ENCODE data around the gene FAM13A. TPM values are rescaled to one million over a fixed set of nuclear protein-coding genes. Genes with fewer than 3 reads are reported as not detected.

FAM13A gene
- total and polyA plus RNA-seq, 2 donors (not counting 3 experiments of a cell fraction or from before 2014, with no cell fraction given), result 3.3 to 10.5 TPM

DNA sequence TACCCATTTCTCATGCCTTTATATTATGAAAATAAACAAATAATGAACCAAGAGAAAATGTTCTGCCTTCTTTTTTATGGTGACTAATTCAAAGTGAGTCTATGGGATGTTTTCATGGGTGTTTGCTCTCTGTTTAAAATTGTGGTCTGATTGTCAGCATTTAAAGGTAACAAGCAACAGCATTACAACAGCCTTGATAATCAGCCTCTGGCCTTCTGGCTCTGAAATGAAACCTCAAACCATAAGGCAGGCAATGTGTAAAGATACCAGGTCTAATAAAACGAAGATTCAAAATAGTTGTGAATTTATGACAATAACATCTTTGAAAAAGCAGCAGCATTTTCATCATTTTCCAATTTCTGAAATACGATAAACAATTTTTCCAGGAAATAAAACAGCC lies 63.7 kb downstream of the FAM13A start:
- H3K36me3 ChIP-seq (ENCODE audit: control insufficient read depth in 2 of 2, extremely low read depth in 1 of 2, insufficient read depth in 2 of 2, low read length in 2 of 2), result no peaks in the 10 kb centered on the region
- intact Hi-C loops (cut with micrococcal nuclease) (no loop called here), dilution Hi-C loops (cut with MboI; ENCODE audit: extremely low pct_ligation_motif_present, low sequenced_read_pairs) (no loop called here)
- no peaks in the 10 kb centered on the region for H3K79me2 ChIP-seq (ENCODE audit: control insufficient read depth, insufficient read depth, low read length)
- H2AFZ ChIP-seq (ENCODE audit: low read depth, low read length), result no peak overlapping the region
- no peak for TF ChIP-seq EZH2 (IDR thresholded peaks at IDR 0.05; ENCODE audit: borderline replicate concordance, low read depth, low read length, severe bottlenecking)
- TF ChIP-seq FOS (IDR thresholded peaks at IDR 0.05; ENCODE audit: borderline replicate concordance, insufficient read depth, low read length), result no peak
- TF ChIP-seq POLR2AphosphoS5 (IDR thresholded peaks at IDR 0.05; ENCODE audit: insufficient read depth, low read depth, low read length), result no peak
- no peak for TF ChIP-seq GATA2 (IDR thresholded peaks at IDR 0.05; ENCODE audit: insufficient read depth, insufficient read length, low read depth, low read length)
- TF ChIP-seq, protein P1, sequence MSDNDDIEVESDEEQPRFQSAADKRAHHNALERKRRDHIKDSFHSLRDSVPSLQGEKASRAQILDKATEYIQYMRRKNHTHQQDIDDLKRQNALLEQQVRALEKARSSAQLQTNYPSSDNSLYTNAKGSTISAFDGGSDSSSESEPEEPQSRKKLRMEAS (IDR thresholded peaks at IDR 0.05; ENCODE audit: insufficient read depth, insufficient read length), result no peak
- no peak for TF ChIP-seq JUN (IDR thresholded peaks at IDR 0.05; ENCODE audit: borderline replicate concordance, insufficient read depth, insufficient read length, low read depth)
- no peaks in the 10 kb centered on the region for H4K20me1 ChIP-seq (replicated peaks; ENCODE audit: control insufficient read depth, extremely low read depth, insufficient read depth, low read length)
- ChIA-PET POLR2A (no interaction called here), CTCF (no interaction called here)
- H3K9me1 ChIP-seq (replicated peaks; ENCODE audit: control insufficient read depth, extremely low read depth, insufficient read depth, low read length), result no peaks in the 10 kb centered on the region
- no TSS peak for BruUV-seq (replicated peaks)
- H3K27me3 ChIP-seq (ENCODE audit: control insufficient read depth in 2 of 2, insufficient read depth in 2 of 2, low read length in 2 of 2), result no peaks in the 10 kb centered on the region
- H3K4me2 ChIP-seq (ENCODE audit: insufficient read depth, low read length), result no peak overlapping the region
- DNase-seq (ENCODE audit: low read depth, low spot score), result no peak
- peaks cover 8% of the 10 kb centered on the region for H3K4me1 ChIP-seq (ENCODE audit: control insufficient read depth, extremely low read depth, insufficient read depth, low read length)
- H3K9me3 ChIP-seq (replicated peaks; ENCODE audit: control insufficient read depth, insufficient read depth, low read length), result no peaks in the 10 kb centered on the region
- H3K4me3 ChIP-seq (replicated peaks in 1 of 3; ENCODE audit: insufficient read depth in 1 of 3, low read depth in 1 of 3, low read length in 3 of 3), result no peak overlapping the region
- no peak overlapping the region for H3K27ac ChIP-seq (ENCODE audit: insufficient read depth, low read depth, low read length)
- no peak for FAIRE-seq
- H3K9ac ChIP-seq (replicated peaks; ENCODE audit: extremely low read depth, insufficient read depth, low read length), result no peak overlapping the region

DNA sequence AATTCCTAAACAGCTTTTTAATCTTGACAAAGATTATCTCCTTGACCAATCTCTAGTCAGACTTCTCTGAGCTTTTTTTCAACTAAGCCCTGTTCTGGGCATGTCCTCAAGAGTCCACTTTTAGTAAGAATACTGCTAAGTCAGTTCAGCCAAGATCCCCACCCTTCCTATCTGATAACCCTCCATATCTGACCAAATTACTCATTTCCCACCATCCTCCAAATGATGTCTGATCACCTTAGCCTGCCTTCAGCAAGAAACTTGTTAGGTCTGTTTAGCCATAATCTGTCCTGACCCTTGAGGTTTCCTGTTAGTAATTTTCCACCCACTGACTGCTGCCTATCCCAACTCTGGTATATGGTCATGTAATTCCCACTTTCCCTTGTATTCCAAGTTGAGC lies 65.2 kb downstream of the FAM13A start:
- H3K36me3 ChIP-seq (ENCODE audit: control insufficient read depth in 2 of 2, extremely low read depth in 1 of 2, insufficient read depth in 2 of 2, low read length in 2 of 2), result no peaks in the 10 kb centered on the region
- BruUV-seq (replicated peaks), result no TSS peak
- dilution Hi-C loops (cut with MboI; ENCODE audit: extremely low pct_ligation_motif_present, low sequenced_read_pairs), result no loop called here
- H3K9me3 ChIP-seq (replicated peaks; ENCODE audit: control insufficient read depth, insufficient read depth, low read length), result no peaks in the 10 kb centered on the region
- H3K4me3 ChIP-seq (replicated peaks in 1 of 3; ENCODE audit: insufficient read depth in 1 of 3, low read depth in 1 of 3, low read length in 3 of 3), result no peak overlapping the region
- H3K4me2 ChIP-seq (ENCODE audit: insufficient read depth, low read length), result peak overlapping the region; percentile 73
- no peaks in the 10 kb centered on the region for H3K27me3 ChIP-seq (ENCODE audit: control insufficient read depth in 2 of 2, insufficient read depth in 2 of 2, low read length in 2 of 2)
- H4K20me1 ChIP-seq (replicated peaks; ENCODE audit: control insufficient read depth, extremely low read depth, insufficient read depth, low read length), result no peaks in the 10 kb centered on the region
- peak; percentile 80 for FAIRE-seq
- intact Hi-C loops (cut with micrococcal nuclease), result no loop called here
- ChIA-PET CTCF (interaction anchor here (0.9 to 1.4 kb wide), 3 partner anchors 12 to 32 kb away, joined by 3 read pairs; no protein-coding TSS in a partner anchor), POLR2A (no interaction called here)
- peaks cover 8% of the 10 kb centered on the region for H3K4me1 ChIP-seq (ENCODE audit: control insufficient read depth, extremely low read depth, insufficient read depth, low read length)
- no peaks in the 10 kb centered on the region for H3K9me1 ChIP-seq (replicated peaks; ENCODE audit: control insufficient read depth, extremely low read depth, insufficient read depth, low read length)
- peak; percentile 71 for DNase-seq (ENCODE audit: low read depth, low spot score)
- TF ChIP-seq, protein P2, sequence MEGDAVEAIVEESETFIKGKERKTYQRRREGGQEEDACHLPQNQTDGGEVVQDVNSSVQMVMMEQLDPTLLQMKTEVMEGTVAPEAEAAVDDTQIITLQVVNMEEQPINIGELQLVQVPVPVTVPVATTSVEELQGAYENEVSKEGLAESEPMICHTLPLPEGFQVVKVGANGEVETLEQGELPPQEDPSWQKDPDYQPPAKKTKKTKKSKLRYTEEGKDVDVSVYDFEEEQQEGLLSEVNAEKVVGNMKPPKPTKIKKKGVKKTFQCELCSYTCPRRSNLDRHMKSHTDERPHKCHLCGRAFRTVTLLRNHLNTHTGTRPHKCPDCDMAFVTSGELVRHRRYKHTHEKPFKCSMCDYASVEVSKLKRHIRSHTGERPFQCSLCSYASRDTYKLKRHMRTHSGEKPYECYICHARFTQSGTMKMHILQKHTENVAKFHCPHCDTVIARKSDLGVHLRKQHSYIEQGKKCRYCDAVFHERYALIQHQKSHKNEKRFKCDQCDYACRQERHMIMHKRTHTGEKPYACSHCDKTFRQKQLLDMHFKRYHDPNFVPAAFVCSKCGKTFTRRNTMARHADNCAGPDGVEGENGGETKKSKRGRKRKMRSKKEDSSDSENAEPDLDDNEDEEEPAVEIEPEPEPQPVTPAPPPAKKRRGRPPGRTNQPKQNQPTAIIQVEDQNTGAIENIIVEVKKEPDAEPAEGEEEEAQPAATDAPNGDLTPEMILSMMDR (IDR thresholded peaks at IDR 0.05; ENCODE audit: extremely low read depth in 1 of 2, insufficient read depth in 1 of 2, low read depth in 1 of 2, low read length in 2 of 2), result no peak
- no peak for TF ChIP-seq POLR2A (IDR thresholded peaks at IDR 0.05; ENCODE audit: low read depth, low read length)
- TF ChIP-seq GATA2 (IDR thresholded peaks at IDR 0.05; ENCODE audit: insufficient read depth, insufficient read length, low read depth, low read length), result peak; percentile 99
- TF ChIP-seq MYC (IDR thresholded peaks at IDR 0.05; ENCODE audit: low read depth, low read length), result no peak
- TF ChIP-seq, protein P1 (IDR thresholded peaks at IDR 0.05; ENCODE audit: insufficient read depth, insufficient read length), result no peak
- no peak for TF ChIP-seq JUN (IDR thresholded peaks at IDR 0.05; ENCODE audit: borderline replicate concordance, insufficient read depth, insufficient read length, low read depth)
- TF ChIP-seq EZH2 (IDR thresholded peaks at IDR 0.05; ENCODE audit: borderline replicate concordance, low read depth, low read length, severe bottlenecking), result no peak
- TF ChIP-seq FOS (IDR thresholded peaks at IDR 0.05; ENCODE audit: borderline replicate concordance, insufficient read depth, low read length), result peak; percentile 84
- TF ChIP-seq POLR2AphosphoS5 (IDR thresholded peaks at IDR 0.05; ENCODE audit: insufficient read depth, low read depth, low read length), result peak; percentile 65
- H3K79me2 ChIP-seq (ENCODE audit: control insufficient read depth, insufficient read depth, low read length), result no peaks in the 10 kb centered on the region
- H3K9ac ChIP-seq (replicated peaks; ENCODE audit: extremely low read depth, insufficient read depth, low read length), result no peak overlapping the region
- peak overlapping the region; percentile 23 for H2AFZ ChIP-seq (ENCODE audit: low read depth, low read length)
- no peak overlapping the region for H3K27ac ChIP-seq (ENCODE audit: insufficient read depth, low read depth, low read length)
